ENCODE results near the gene KRTAP4-3. TPM values are rescaled to one million over a fixed set of nuclear protein-coding genes. Genes with fewer than 3 reads are reported as not detected.
"Not testable (repeated sequence)": the region's sequence is repeated elsewhere in the genome, so short reads cannot be mapped to it uniquely, and the experiment has no call there.

Gene KRTAP4-3
- total RNA-seq, 1 donor from 2014 or later = not detected

- intact Hi-C loops (cut with DNase I) = no loop called here
- DNase-seq (ENCODE audit: missing footprints) (no peak), ATAC-seq (no peak)
Observed at GRCh38 chr17:41160648-41161047, 7.4 kb downstream of the KRTAP4-3 start, which contains the start of gene KRTAP4-4. Gene KRTAP4-4, minus strand, starts transcription at chr17:41160748. Its CDS starts 57 bp downstream, at chr17:41160691.

- ATAC-seq; intact Hi-C loops (cut with DNase I); DNase-seq (ENCODE audit: missing footprints): not testable (repeated sequence)
Observed at GRCh38 chr17:41160190-41160589, 7.8 kb downstream of the KRTAP4-3 start.

- ATAC-seq (no peak), DNase-seq (ENCODE audit: missing footprints) (no peak)
- intact Hi-C loops (cut with DNase I) = no loop called here
Observed at GRCh38 chr17:41153856-41154255, 14.2 kb downstream of the KRTAP4-3 start.

DNA sequence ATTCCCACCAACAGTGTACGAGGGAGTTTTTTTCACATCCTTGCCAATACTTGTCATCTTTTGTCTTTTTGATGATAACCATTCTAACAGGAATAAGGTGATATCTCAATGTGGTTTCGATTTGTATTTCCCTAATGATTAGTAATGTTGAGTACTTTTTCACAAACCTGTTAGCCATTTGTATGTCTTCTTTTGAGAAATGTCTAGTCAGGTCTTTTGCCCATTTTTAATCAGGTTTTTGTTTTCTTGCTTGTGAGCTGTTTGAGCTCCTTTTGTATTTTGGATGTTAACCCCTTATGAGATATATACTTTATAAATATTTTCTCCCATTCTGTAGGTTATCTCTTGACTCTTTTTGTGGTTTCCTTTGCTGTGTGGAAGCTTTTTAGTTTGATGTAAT is 16.5 kb downstream of the KRTAP4-3 start:
- intact Hi-C loops (cut with DNase I) = no loop called here
- DNase-seq (ENCODE audit: missing footprints) = no peak
- ATAC-seq = no peak

DNA sequence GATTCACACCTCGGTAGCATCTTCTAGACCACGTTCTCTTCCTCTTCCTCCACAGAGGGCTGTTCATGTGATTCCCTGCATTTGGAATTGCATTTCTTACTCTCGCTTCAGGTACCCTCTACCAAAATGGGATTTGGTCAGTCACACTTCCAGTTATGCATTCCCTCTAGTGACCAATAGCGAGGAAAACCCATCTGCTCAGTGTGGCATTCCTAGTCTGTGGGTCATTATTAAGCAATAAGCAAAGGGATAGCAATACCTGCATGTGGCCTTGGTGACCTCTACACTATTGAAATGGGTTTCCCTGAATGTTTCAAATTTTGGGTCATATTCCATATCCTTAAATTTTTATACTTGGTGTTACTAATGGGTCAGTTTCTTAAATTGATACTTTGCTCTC is 18.0 kb downstream of the KRTAP4-3 start:
- intact Hi-C loops (cut with DNase I) = no loop called here
- no peak for ATAC-seq
- DNase-seq (ENCODE audit: missing footprints) = no peak

DNA sequence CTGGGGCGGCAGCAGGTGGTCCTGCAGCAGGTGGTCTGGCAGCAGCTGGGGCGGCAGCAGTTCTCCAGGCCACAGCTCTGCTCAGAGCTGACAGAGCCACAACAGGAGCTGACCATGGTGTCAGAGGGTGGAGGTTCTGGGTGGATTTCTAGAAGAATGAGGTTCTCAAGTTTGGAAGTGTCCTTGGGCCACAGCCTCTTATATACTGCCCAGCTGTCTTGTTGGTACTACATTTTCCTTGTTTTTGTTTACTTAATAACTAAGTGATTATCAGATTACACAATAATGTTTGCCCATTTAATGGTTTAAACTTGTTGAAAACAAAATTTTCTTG is 18.4 kb downstream of the KRTAP4-3 start, which contains the start of gene KRTAP4-5:
KRTAP4-5 (minus strand) TSS at position 174 of the 334 bp plus-strand sequence; CDS start at position 116, 58 bp downstream.
- DNase-seq (ENCODE audit: missing footprints) (no peak), ATAC-seq (no peak)
- intact Hi-C loops (cut with DNase I) = no loop called here

GRCh38 chr17:41148971-41149651 is 18.9 kb downstream of the KRTAP4-3 start:
- ATAC-seq; intact Hi-C loops (cut with DNase I); DNase-seq (ENCODE audit: missing footprints): not testable (repeated sequence)

DNA sequence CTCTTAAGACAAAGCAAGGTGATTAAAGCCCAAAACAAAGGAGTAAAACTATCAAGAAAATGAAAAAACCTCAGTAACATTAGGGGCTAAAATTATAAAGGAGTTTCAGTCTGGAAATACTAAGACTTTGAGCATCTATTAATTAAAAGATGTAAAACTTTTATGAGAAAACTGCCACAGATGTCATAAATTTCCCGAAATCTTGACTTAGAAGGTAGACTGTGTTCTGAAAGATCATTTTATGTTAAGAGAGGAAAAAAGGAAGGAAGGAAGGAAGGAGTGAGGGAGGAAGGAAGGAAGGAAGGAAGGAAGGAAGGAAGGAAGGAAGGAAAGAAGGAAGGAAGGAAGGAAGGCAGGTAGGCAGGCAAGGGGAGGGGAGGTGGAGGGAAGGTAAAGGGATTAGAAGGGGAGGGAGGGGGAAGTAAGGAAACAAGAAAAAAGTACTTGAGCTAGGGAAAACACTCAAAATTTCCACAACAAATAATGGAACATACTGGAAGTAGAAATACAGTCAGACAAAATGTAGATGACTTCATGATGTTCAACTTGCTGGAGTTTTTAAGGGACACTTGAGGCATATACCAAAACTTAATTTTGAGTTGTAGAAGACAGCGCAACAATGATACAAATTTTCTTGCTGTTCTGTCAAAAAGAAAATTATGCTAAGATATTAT is 20.4 kb downstream of the KRTAP4-3 start:
- intact Hi-C loops (cut with DNase I) = no loop called here
- ATAC-seq (no peak), DNase-seq (ENCODE audit: missing footprints) (no peak)

DNA sequence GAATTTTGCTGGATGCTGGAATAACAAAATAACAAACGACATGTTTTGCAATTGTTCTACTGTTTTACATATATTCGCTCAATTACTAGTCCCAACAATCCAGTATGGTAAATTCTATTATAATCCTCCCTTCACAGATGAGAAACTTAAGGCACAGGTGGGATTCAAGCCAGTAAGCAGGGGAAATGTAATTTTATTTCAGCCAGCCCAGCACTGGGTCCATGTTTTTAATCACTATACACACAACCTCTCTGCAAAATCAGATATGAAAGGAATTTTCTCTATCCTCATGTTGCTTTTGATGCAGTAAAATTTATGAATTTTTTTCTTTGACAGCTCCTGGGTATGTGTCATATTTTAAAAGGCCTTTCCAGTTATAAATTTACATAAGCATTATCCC is 22.8 kb downstream of the KRTAP4-3 start:
- intact Hi-C loops (cut with DNase I) = no loop called here
- no peak for ATAC-seq
- DNase-seq (ENCODE audit: missing footprints) = no peak

GRCh38 chr17:41144846-41145245 is 23.2 kb downstream of the KRTAP4-3 start:
- DNase-seq (ENCODE audit: missing footprints) (no peak), ATAC-seq (no peak)

DNA sequence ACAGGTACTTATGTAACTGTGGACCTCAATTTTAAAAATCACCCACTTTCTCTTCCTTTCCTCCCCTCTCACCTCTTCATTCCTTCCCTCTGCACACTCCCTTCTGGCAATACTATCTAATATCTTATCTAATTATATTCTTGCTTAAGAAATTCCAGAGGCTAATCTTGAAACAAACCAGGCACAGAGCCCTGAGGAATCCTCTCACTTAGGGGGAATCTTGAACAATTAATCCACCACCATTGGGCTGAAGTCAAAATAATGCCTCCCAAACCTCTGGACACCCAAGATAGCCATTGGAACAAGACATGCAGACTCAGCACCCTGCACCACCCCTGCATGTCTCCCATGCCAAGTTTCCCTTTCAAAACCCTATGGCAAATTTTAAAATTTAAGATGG is 26.7 kb downstream of the KRTAP4-3 start:
- ATAC-seq = no peak
- intact Hi-C loops (cut with DNase I) = no loop called here
- DNase-seq (ENCODE audit: missing footprints) = no peak

More at GRCh38 chr17:41144846-41145245, 23.2 kb downstream of the KRTAP4-3 start:
- intact Hi-C loops (cut with DNase I) = no loop called here

GRCh38 chr17:41140360-41141131 is 27.5 kb downstream of the KRTAP4-3 start, which contains the start of gene KRTAP4-6:
Gene KRTAP4-6, minus strand, starts transcription at chr17:41140544. Its CDS starts 57 bp downstream, at chr17:41140487.
- DNase-seq (ENCODE audit: missing footprints) (no peak), ATAC-seq (no peak)
- intact Hi-C loops (cut with DNase I) = no loop called here

DNA sequence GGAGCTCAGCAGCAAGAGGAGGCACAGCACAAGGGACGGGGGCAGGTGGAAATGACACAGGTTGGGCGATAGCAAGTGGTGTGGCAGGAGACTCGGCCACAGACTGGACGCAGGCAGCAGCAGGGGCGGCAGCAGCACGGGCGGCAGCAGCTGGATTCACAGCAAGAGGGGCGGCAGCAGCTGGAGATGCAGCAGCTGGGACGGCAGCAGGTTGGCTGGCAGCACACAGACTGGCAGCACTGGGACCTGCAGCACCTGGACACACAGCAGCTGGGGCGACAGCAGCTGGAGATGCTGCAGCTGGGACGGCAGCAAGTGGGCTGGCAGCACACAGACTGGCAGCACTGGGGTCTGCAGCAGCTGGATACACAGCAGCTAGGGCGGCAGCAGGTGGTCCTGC is 28.2 kb downstream of the KRTAP4-3 start:
- intact Hi-C loops (cut with DNase I); DNase-seq (ENCODE audit: missing footprints); ATAC-seq: not testable (repeated sequence)

- intact Hi-C loops (cut with DNase I) = no loop called here
- DNase-seq (ENCODE audit: missing footprints) (no peak), ATAC-seq (no peak)
Observed at GRCh38 chr17:41133880-41134735, 33.9 kb downstream of the KRTAP4-3 start.

- ATAC-seq (no peak), DNase-seq (ENCODE audit: missing footprints) (no peak)
- intact Hi-C loops (cut with DNase I) = no loop called here
Observed at GRCh38 chr17:41131979-41132378, 36.0 kb downstream of the KRTAP4-3 start.

DNA sequence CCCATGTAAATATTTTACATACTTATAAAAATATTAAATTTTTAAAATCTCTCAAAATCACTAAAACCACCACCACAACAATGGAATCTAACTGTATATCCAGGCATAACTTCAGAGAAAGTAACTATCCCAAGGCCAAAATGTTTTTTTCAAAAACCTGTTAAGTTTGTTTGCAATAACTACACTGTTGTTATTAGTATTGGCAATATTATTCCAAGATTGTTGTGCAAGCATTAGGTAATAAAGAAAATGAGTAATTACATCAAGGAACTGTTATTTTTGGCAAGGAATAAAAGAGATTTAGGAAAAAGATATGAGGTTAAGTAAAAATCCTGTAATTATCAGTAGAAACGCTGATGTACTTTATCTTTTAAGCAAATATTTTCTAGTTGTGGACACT is 40.6 kb downstream of the KRTAP4-3 start:
- intact Hi-C loops (cut with DNase I) = no loop called here
- no peak for ATAC-seq
- no peak for DNase-seq (ENCODE audit: missing footprints)

GRCh38 chr17:41126412-41126811 is 41.6 kb downstream of the KRTAP4-3 start:
- intact Hi-C loops (cut with DNase I) = no loop called here
- no peak for ATAC-seq

DNA sequence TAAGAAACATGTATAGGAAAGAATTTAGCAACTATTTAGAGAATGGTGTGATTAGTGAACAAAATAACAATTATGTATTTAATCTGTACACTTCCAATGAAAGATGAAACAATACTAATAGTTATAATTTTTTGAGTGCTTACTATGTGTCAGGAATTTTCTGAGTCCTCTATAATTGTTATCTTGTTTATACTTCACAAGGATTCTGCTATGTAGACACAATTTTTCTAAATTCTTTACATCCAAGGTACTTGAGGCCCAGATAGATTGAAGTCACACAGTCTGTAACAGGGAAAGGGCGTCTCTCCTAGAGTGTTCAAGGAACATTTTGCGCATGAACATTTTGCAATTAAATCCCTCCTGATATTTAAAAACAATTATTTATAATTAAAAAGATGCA is 43.0 kb downstream of the KRTAP4-3 start:
- DNase-seq (ENCODE audit: missing footprints) = no peak
- ATAC-seq = no peak
- intact Hi-C loops (cut with DNase I) = no loop called here

More at GRCh38 chr17:41126412-41126811, 41.6 kb downstream of the KRTAP4-3 start:
- no peak for DNase-seq (ENCODE audit: missing footprints)

DNA sequence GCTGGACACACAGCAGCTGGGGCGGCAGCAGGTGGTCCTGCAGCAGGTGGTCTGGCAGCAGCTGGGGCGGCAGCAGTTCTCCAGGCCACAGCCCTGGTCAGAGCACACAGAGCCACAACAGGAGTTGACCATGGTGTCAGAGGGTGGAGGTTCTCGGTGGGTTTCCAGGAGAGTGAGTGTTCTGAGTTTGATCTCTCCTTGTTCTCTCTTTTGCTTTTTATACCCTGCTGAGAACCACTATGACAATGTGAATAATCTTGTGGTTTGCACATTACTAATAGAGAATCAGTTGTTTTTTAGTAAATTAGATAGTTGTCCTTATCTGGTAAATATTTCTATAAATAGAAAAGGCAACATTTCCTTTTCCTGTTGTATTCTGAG is 44.0 kb downstream of the KRTAP4-3 start, which contains the start of gene KRTAP4-12:
KRTAP4-12 (minus strand) TSS at position 192 of the 381 bp plus-strand sequence; CDS start at position 132, 60 bp downstream.
- intact Hi-C loops (cut with DNase I); DNase-seq (ENCODE audit: missing footprints); ATAC-seq: not testable (repeated sequence)
